HG03565 (cell line): Measurements from ENCODE around the gene MEG3.

ENCODE experiments used
- ATAC-seq: cut with Tn5 transposase; IDR thresholded peaks from one replicate; pipeline ENCODE4 v1.9.1; 2021; ENCODE audit warnings: mild to moderate bottlenecking, moderate library complexity; ENCODE audit not compliant: unreplicated experiment

The MEG3 gene

DNA sequence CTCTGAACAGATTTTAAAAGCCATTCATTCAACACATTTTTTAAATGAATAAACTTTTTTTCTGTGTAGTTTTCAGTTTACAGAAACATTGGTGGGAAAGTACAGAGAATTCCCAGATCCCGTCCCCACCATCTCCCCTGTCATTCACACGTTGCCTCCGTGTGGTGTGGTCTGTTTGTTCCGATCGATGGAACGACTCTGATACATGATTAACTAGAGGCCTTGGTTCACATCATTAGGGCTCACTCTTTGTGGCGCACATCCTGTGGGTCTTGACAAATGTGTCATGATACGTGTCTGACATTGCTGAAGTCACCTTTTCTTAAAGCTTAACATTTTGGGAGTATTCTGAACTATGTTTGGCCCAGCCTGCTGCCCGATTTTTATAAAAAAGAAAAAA is 18.5 kb downstream of the MEG3 start:
- ATAC-seq = no peak

DNA sequence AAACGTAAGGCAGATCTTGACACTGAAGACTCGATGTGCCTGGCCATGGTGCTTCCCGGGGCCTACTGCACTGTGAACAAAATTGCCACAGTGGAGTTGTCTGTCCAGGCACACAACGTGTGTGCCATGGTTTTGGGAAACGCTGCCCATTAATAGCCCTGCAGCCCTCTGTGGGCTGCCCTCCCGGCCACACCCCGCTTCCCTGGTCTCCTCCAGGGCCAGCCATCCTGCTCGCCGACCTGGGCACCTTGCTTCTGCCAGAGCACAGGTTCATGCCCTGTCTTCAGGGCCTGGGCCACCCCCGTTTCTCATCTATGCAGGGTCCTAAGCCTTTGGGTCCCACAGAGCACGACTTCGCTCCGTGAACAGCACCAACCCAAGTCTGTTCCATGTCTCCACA is 18.9 kb downstream of the MEG3 start:
- no peak for ATAC-seq

DNA sequence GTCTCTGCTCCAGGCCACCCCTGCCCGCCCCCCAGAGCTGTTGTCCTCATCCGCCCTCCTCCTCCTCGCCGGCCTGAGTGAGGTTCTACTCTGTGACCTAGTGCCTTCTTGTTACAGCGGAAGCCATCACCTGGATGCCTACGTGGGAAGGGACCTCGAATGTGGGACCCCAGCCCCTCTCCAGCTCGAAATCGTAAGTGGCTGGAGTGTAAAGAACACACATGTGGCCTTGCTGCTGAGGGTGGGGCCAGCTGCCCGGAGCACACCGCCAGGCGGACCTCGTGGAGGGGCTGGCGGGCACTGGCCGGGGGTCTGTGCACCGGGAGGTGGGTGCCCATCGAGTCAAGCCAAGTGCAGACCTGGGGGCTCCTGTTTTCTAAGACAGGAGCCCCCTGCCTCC is 19.4 kb downstream of the MEG3 start:
- no peak for ATAC-seq

DNA sequence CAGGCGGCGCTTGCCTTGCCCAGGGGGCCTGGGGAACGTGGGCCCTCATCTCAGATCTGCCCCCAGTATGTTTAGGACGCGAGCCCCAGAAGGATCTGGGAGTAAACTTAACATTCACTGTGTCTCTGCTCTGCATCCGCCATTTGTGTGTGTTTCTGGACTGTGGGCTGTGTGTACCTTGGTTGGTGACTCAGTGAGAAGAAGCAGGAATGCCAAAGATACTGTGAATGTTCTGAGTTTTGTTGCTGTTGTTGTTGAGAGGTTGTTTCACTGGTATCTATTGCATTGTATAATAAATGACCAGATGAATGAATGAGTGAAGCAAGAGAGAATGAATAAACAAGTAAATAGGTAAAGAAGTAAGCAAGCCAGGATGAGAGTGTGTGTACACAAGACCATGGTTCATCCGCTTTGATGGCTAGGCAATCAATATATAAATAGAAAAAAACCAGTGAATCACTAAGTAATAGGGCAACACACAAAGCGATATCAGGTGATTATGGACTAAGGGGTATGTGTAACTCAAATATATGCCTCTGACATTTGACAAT is 20.5 kb downstream of the MEG3 start:
- ATAC-seq = no peak

DNA sequence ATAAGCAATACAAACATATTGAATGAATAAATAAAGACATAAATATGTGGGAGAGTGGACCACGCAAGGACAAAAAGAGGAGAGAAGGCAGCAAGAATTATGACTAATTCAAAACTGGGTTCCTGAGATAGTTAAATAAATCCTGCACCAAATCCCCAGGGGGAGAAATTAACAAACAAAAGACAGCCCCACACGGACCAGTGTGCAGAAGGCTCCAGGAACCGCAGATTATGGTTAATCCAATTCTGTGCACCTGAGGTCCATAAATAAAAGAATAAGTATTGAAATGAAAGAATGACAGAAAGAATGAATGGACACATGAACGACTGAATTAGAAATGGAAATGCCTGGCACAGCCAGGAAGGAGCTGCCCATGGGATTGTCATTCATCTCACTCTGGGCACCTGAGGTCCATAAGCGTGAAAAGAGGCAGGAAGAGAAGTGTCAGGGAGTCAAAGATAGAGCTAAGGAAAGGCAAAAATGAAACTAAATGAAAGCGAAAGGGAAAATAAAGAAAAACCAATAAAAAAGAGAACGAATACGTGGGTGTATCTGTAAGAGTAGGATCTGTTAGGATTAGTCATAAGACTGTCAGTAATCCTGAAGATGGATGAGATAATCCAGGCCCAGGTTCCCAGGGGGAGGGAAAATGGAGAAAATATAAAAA is 23.3 kb downstream of the MEG3 start:
- no peak for ATAC-seq

DNA sequence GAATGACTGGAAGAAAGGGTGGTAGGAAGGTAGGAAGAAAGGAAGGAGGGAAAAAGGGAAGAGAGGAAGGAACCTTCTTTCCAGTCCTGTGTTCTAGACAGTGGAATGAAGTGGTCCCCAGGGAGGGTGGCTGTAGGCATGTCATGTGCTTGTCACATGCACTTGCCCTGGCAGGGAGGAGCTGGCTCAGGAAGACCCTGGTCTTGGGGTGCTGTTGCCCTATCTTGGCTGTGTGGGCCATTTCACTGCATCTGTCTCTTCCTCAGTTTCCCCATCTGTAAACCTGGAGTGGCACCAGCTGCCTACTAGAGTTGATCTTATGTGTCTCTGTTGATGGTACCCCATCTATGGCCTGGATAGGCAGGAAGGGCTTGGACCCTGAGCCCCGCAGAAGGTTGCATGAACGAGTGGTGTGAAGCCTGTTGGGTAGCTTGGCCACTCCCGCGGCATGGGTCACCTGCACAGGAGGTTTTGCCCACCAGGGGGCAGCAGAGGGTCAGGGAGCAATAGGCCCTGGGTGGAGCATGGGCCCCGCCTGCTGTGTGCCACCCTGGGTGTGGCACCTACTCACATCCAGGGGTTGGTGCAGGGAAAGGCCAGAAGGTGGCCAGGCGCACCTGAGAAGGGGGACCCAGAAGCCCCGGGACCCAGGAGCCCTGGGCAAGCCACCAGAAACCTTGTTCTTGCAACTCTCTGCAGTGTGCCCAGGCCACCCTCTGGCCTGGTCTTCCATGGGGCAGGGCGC is 25.1 kb downstream of the MEG3 start:
- peak; percentile 60 for ATAC-seq

DNA sequence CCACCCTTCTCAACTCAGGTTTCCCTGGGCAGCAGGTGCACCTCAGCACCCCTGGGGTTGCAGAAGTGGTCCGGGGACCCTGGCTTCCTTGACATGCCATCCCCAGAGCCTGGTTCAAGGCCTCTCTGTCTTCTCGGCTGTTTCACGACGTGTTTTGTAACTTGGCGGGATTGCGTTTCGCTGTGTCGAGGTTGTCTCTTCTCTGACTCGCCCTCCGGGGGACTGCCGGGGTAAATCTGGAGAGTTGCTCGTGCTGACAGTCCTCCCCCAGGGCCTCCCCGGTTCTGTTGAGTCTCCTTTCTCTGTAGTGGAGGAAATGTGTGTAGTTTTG is 25.6 kb downstream of the MEG3 start:
- no peak for ATAC-seq

DNA sequence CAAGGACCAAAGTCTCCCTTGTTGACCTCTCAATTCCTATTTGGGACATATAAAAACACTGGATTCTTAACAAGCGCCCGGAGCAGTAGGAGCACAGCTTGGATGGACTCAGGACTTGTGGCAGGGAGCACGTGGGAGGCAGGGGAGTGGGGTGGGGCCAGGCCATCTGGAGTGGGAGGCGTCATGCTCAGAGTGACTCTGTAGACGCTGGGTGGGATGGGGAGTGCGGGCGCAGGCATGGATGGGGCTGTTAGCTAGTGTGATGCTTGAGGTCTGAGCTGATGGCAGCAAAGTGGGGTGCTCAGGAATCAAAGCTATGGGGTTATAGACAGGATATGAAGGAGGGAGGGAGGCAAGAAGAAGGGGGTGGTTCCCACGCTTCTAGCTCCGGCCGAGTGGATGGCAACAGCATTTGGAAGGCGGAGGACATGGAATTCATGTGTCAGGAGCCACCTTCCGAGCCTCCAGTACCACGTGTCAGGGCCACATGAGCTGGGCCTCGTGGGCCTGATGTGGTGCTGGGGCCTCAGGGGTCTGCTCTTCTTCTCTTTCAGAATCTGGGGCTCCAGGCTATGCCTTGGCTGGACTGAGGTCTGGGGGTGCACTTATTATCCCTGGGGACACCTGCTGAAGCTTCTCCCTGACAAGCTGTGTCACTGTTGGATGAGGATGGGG is 26.2 kb downstream of the MEG3 start:
- ATAC-seq = no peak

DNA sequence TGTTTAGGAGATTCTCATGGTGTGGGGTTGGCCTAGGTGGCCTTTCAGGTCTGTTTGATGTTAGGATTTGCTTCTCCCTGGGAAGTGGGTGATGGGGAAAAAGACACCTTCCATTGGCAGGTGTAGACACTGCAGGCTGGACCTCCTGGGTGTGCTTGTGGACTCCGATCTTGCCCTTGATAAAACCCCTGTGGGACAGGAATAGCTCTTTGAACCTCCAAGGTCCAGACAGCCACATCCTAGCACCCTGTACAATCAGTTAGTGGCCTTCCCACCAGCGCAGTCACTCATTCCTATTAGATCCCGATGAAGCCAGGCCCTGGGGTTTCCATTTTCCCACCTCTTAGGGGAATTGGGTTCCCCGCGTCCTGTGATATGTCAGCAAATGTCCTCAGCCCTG is 28.5 kb downstream of the MEG3 start:
- ATAC-seq = no peak

DNA sequence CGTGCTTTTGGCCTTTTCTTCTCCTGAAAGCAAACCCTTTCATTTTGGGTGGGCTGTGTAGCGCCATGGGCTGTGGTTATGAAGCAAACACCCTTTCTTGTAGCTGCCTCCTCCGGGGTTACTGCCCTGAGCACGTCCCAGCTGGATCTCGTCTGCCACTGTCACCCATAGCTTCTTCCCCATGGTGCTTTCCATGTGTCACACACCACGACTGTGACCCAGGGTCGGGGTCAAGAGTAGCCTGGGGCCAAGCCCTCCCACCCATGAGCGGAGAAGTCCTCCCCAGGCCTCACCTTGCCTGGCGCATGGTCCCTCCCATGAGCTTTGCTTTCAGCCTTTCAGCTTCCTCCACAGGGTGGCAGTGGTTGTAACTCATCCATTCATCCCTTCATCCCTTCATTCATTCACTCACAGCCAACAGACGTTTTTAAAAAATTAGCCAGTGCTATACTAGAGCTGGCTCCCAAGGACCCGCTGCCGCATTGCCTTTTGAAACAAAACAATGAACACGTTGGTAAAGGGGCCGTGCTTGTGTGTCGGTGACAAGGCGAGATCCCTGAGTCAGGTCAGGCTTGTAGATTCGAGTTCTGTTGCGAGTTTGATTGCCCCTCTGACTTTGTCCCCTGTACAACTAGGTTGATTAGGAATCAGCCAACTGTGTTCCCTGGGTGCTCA is 29.5 kb downstream of the MEG3 start:
- no peak for ATAC-seq

DNA sequence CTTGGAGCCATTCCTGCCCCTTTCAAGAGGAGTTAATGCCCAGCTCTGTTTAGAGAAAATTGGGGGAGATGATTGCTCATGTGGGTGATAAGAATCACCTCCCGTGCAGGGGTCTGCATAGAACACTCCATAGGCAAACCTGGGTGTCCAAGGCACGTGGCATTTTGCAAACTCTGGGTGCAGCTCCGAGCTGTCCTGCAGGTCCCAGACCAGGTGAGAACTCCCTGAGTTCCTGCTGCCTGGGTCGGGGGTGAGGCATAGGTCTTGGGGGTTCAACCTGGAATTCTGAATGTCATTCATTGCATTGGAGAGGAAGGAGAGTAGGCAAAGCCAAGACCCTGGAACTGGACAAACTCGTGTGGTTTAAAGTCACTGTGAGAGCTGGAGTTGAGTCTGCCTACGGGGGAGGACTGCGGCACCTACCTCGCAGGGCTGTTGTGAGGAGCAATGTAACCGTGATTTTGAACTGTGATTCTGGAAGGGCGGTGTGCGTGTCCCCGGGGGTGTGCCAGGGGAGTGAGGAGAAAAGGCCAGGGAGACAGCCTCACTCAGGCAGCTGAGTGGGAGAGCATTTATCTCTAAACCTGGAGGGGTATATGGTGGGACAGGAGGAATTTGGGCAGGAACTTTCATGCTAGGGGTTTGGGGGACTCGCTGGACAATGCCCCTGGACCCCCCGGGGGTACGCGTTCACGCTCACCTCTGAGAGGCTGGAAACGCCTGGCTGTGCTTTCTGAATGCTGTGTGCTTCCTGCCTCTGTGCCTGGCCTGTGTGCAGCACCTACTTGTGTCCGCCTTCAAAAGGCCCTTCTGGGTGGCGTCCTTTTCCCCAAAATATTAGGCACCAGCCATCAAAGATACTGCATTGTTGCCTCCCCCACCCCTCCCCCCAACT is 30.4 kb downstream of the MEG3 start:
- no peak for ATAC-seq

DNA sequence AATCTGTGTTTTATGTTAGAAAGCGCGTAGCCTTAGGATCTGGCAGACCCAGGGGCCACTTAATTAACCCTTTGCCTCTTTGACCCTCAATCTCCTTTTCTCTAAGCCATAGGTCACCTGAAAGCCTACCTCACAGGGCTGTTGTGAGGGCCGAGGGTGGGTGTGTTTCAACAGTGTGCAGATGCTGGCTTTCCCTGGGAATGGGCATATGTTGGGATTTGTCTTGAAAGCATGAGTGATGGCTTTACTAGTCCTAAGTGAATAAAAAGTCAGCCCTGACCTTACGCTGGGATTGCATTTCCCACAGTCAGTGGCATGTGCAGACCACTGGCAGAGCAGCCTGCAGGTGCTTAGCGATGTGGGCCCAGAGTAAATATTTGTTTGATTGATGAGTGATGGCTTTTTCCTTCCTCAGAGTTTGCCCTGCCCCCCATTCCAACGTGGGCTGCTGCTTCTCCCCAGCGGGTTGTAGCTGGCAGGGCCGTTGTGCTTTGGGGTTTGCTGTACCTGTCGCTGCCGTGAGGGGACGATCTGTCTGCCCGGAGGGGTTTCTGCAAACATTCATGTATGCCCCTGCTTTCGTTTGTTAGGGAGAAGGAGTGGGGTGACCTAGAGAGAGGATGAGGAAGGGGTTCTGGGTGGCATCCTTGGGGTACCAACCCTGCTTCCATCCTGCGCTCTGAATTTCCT is 31.5 kb downstream of the MEG3 start:
- ATAC-seq = no peak

DNA sequence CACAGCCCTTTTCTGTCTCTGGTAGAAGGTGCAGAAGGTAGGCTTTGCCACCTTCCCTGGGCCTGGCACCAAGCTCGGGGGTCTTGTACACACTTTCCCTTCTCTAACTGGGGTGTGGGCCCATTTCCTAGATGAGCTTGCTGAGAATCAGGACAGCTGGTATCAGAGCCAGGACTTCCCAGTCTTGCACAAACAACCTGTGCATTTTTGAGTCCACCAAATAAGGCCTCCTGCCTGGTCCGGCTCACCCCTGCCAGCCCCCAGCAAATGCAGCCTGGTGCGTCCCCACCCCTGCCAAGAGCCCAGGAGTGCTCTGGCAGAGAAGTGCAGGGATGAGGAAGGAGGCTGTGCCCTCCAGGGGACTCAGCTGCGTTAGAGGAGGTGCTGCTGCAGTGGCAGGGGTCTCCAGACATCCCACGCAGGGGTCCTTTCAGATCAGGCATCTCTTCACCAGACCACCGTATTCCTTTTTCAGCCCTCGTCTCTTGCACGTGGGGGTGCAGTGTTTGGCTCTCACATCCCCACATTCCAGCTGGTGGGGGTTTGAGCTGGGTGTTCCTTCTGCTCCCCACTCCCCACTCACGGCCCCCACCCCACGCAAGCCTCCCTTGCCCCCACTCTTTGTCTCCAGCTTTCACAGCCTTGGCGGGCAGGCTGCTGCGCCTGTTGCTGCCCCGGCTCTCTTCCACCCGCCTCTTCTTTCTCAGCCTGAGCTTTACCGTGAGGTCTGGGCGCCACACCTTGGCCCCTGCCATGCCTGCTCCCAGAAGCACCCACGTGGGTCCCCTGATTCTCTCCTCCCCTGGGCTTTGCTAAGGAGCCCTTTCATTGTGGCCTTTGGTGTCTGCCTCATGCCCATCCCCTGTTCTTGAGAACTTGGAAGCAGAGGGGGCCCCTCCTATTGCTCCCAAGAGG is 32.3 kb downstream of the MEG3 start:
- ATAC-seq = no peak

DNA sequence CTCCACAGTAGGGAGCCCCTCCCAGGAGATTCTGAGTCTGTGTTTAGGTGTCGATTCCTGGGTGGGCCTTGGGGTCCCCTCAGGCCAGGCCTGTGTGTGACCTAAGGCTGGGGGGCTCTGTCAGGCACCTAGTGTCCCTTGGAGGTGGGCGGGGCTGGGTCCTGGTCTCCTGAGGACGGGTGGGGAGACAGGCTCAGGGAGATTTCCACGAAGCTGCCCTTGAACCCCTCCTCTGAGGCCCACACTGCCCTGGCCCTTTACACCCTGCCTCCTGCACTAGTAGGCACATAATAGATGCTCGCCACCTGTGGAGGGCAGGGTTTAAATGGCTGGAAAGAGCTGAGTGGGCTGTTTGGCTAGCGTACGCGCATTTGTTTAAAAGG is 32.9 kb downstream of the MEG3 start:
- no peak for ATAC-seq

DNA sequence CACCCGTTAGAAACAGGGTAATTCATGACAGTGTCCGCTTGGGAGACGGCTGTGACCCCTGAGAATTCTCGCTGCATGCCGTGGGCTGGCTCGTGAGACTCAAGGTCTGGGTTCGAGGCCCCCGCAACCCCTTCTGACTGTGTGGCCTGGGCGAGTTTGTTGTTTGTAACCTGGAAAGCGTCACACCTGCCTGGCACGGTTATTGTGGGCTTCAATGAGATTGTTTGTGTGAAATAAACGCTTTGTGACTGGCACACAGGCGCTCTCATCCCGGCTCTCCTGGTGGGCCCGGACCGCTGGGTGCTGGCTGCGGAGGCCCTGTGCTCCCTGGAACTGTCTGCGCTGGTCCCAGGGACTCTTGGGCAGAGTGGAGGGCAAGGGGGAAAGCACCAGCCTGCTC is 33.9 kb downstream of the MEG3 start:
- ATAC-seq = no peak

DNA sequence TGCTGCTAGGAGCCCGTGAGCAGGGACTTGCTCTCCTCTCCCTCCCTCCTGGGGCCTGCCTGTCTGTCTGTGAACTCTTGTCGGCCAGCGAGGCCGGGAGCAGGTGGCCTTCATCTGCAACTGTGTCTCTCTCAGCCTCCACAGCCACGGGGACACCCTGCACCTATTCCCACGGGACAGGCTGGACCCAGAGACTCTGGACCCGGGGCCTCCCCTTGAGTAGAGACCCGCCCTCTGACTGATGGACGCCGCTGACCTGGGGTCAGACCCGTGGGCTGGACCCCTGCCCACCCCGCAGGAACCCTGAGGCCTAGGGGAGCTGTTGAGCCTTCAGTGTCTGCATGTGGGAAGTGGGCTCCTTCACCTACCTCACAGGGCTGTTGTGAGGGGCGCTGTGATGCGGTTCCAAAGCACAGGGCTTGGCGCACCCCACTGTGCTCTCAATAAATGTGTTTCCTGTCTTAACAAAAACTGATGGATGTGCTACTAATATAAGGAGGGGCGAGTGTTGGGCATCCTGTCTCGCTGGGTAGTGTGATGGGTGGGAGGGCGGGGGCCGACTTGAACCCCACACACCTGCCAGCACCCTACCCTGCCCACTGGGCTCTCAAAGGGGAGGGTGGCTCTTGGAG is 34.8 kb downstream of the MEG3 start:
- no peak for ATAC-seq

DNA sequence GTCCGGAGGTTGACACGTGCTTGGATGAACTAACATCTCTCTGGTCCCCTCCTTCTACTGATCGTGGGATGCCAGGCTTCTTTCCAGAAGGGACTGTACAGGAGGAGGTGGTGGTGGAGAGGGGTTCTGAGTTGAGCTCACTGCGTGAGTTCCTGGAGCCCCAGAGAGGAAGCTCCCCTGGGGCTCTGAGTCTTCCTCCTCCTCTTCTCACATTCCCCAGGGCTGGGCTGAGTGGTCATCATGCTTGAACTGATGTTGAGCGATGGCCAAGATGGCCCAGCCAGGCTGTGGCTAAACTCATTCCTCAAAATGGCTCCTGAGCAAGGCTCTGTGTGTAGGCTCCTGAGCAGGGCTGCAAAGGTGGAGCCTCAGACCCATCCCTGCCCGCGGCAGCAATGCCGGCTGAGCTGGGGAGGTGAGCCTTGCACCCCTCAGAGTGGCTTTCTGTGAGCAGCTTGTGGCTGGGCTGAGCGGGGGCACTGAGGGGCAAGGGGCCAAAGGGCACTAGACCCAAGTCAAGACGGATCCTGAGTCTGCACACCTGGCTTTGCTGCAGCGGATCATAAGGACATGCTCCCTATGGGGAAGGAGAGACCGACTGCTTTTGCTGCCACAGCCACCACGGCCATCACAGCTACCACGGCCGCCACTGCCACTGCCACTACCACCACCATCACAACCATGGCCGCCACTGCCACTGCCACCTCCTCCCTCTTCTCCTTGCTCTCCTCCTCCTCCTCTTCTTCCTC is 35.4 kb downstream of the MEG3 start:
- ATAC-seq = no peak

DNA sequence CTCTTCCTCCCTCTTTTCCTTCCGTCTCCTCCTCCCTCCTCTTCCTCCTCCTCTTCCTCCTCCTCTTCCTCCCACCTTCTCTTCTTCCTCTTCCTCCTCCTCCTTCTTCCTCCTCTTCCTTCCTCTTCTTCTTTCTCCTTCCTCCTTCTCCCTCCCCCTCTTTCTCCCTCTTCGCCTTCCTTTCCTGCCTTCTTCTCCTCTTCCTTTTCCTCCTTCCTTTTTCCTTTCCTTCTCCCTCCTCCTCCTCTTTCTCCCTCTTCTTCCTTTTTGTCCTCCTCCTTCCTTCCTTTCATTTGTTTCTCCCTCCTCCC is 36.0 kb downstream of the MEG3 start:
- ATAC-seq = no peak
